ENCODE measurements around the gene TMEM219.

TMEM219 gene

DNA sequence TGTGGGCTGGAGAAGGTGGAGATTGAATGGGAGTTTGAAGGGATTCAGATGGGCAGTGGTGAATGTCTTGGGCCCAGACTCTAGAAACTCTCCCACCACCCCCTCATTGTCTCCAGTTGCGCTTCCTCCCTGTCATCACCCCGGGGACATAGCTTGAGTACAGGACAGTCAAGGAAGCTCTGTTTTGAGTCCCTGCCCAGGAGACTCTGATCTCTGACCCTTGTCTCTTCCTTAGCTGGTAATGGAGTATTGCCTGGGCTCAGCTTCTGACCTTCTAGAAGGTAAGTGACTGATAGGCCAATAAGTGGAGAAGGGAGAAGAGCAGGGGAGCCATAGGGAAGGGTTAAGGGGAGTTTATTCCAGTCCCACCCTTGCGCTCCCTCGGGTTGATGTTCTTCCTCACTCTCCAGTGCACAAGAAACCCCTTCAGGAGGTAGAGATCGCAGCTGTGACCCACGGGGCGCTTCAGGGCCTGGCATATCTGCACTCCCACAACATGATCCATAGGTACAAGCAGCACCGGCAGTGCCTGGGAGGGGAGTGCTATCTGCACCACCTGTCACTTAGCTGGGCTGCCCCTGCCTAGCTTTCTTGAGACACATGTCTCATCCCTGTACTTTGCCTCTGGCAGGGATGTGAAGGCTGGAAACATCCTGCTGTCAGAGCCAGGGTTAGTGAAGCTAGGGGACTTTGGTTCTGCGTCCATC, 16.8 kb downstream of the TMEM219 start:
- Histone ChIP-seq H3K27ac (ENCODE audit: low read depth in 2 of 2, low read length in 2 of 2) (no peak overlapping the region), H3K4me3 (ENCODE audit: low read length in 2 of 2) (no peak overlapping the region), H3K27me3 (ENCODE audit: control insufficient read depth in 2 of 2, insufficient read depth in 2 of 2, low read length in 2 of 2) (no peaks in the 10 kb centered on the region), H3K4me1 (ENCODE audit: control insufficient read depth in 2 of 2, insufficient read depth in 2 of 2, low read length in 2 of 2) (peaks cover 19 to 26% of the 10 kb centered on the region in 2 donors), H3K36me3 (ENCODE audit: control insufficient read depth in 2 of 2, insufficient read depth in 2 of 2, low read length in 2 of 2) (peaks cover 55 to 62% of the 10 kb centered on the region in 2 donors), H3K9ac (ENCODE audit: low read depth in 1 of 2, low read length in 2 of 2) (no peak overlapping the region), H3K9me3 (ENCODE audit: control insufficient read depth in 2 of 2, low read length in 2 of 2) (no peaks in the 10 kb centered on the region)

DNA sequence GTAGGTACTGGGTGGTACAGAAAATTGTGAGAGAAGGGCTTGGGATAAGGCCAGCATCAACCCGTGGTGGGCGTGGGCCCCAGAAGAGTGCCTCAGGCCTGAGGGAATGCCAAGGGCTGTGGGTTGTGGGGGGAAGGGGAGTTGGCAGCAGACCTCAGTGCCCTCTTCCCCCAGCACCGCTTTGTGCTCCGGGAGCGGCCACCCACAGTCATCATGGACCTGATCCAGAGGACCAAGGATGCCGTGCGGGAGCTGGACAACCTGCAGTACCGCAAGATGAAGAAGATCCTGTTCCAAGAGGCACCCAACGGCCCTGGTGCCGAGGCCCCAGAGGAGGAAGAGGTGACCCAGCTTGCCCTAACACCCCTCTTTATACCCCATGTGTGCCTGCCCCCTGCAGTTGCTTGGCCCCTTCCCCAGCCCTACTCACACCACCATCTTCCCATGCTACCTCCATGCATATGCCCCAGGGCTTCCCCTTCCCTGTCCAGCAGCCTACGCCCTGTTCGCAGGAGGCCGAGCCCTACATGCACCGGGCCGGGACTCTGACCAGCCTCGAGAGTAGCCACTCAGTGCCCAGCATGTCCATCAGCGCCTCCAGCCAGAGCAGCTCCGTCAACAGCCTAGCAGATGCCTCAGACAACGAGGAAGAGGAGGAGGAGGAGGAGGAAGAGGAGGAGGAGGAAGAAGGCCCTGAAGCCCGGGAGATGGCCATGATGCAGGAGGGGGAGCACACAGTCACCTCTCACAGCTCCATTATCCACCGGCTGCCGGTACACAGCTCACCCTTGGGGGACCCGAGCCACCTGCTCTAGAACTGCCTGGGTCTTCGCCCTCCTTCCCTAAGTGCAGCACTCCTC, 20.9 kb downstream of the TMEM219 start:
- Histone ChIP-seq H3K9ac (ENCODE audit: low read depth in 1 of 2, low read length in 2 of 2) (no peak overlapping the region), H3K4me3 (ENCODE audit: low read length in 2 of 2) (no peak overlapping the region), H3K36me3 (ENCODE audit: control insufficient read depth in 2 of 2, insufficient read depth in 2 of 2, low read length in 2 of 2) (peaks cover 85 to 95% of the 10 kb centered on the region in 2 donors), H3K27ac (ENCODE audit: low read depth in 2 of 2, low read length in 2 of 2) (no peak overlapping the region), H3K9me3 (ENCODE audit: control insufficient read depth in 2 of 2, low read length in 2 of 2) (no peaks in the 10 kb centered on the region), H3K4me1 (ENCODE audit: control insufficient read depth in 2 of 2, insufficient read depth in 2 of 2, low read length in 2 of 2) (no peaks in the 10 kb centered on the region), H3K27me3 (ENCODE audit: control insufficient read depth in 2 of 2, insufficient read depth in 2 of 2, low read length in 2 of 2) (no peaks in the 10 kb centered on the region)

DNA sequence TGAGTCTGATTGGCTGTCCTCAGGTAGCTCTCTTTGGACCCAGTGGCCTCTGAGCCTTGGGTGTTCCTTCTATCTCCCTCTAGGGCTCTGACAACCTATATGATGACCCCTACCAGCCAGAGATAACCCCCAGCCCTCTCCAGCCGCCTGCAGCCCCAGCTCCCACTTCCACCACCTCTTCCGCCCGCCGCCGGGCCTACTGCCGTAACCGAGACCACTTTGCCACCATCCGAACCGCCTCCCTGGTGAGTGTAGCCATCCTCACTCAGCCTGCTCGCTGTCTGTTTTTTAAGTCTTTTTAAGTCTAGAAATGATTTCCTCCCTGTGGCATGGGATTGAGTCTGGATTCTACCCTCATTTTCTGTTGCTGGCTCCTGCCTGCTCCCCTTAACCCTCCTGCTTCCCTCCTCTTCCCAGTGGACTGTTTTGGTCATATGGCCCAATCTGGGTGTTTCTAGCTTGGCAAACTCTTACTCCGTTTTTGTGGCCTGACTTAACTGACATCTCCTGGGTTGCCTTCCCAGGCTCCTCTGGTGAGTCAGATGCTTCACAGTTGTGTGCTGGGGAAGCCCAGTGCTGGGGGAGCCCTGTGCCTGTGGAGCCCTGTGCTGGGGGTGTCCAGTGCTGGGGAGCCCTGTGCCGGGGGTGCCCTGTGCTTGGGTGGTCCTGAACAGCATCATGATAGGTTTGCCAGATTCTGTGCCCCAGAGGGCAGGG, 21.7 kb downstream of the TMEM219 start:
- Histone ChIP-seq H3K36me3 (ENCODE audit: control insufficient read depth in 2 of 2, insufficient read depth in 2 of 2, low read length in 2 of 2) (peaks cover 77 to 91% of the 10 kb centered on the region in 2 donors), H3K9me3 (ENCODE audit: control insufficient read depth in 2 of 2, low read length in 2 of 2) (no peaks in the 10 kb centered on the region), H3K9ac (ENCODE audit: low read depth in 1 of 2, low read length in 2 of 2) (no peak overlapping the region), H3K27me3 (ENCODE audit: control insufficient read depth in 2 of 2, insufficient read depth in 2 of 2, low read length in 2 of 2) (no peaks in the 10 kb centered on the region), H3K27ac (ENCODE audit: low read depth in 2 of 2, low read length in 2 of 2) (no peak overlapping the region), H3K4me3 (ENCODE audit: low read length in 2 of 2) (no peak overlapping the region), H3K4me1 (ENCODE audit: control insufficient read depth in 2 of 2, insufficient read depth in 2 of 2, low read length in 2 of 2) (no peaks in the 10 kb centered on the region)

DNA sequence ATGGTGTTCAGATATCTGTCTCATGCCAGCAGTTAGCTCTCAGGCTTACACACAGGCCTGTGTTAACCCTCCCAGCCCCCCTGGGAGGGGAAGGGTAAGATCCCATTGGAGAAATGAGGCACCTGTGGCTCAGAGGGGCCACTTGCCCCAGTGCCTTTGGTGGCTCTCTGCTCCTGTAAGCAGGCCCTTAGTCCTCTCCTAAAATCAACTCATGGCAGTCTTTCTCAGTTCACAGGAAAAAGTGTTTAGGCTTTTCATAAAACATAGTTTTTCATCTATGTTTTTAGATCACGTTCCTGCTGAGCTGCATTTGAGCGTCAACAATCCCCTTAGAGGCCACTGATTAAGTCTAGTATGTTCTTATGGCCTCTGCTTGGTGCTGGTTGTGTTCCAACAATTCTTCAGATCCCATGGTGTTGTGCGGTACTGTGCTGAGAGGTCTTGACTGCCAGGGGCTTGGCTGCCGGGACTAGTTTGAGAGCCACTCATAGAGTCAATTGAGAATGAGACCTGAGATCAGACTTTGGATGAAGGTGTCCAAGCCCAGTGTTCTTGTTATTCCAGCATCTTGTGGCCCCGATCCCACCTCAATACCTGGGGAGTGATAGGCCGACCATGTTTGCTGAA, 22.4 kb downstream of the TMEM219 start:
- Histone ChIP-seq H3K9ac (ENCODE audit: low read depth in 1 of 2, low read length in 2 of 2) (no peak overlapping the region), H3K9me3 (ENCODE audit: control insufficient read depth in 2 of 2, low read length in 2 of 2) (no peaks in the 10 kb centered on the region), H3K36me3 (ENCODE audit: control insufficient read depth in 2 of 2, insufficient read depth in 2 of 2, low read length in 2 of 2) (peaks cover 70 to 89% of the 10 kb centered on the region in 2 donors), H3K27ac (ENCODE audit: low read depth in 2 of 2, low read length in 2 of 2) (no peak overlapping the region), H3K4me3 (ENCODE audit: low read length in 2 of 2) (no peak overlapping the region), H3K4me1 (ENCODE audit: control insufficient read depth in 2 of 2, insufficient read depth in 2 of 2, low read length in 2 of 2) (peaks cover 2 to 3% of the 10 kb centered on the region in 2 donors), H3K27me3 (ENCODE audit: control insufficient read depth in 2 of 2, insufficient read depth in 2 of 2, low read length in 2 of 2) (no peaks in the 10 kb centered on the region)

DNA sequence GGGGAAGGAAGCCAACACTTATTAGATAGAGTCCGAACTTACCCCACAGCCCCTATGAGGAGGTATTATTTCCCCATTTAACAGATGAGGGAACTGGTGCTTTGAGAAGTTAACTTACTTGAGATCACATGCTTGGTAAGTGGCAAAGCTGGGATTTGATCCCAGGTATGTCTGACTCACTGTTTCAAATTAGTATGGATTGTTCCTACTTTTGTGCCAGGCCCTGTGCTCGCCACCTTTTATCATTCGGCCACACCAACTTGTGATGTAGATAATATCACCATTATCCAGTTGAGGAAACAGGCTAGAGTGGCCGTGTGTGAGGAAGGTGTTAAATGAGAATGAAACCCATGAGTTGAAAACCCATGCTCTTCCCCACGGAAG, 22.9 kb downstream of the TMEM219 start:
- Histone ChIP-seq H3K27ac (ENCODE audit: low read depth in 2 of 2, low read length in 2 of 2) (no peak overlapping the region), H3K27me3 (ENCODE audit: control insufficient read depth in 2 of 2, insufficient read depth in 2 of 2, low read length in 2 of 2) (no peaks in the 10 kb centered on the region), H3K9ac (ENCODE audit: low read depth in 1 of 2, low read length in 2 of 2) (no peak overlapping the region), H3K36me3 (ENCODE audit: control insufficient read depth in 2 of 2, insufficient read depth in 2 of 2, low read length in 2 of 2) (peaks cover 65 to 87% of the 10 kb centered on the region in 2 donors), H3K9me3 (ENCODE audit: control insufficient read depth in 2 of 2, low read length in 2 of 2) (no peaks in the 10 kb centered on the region), H3K4me3 (ENCODE audit: low read length in 2 of 2) (no peak overlapping the region), H3K4me1 (ENCODE audit: control insufficient read depth in 2 of 2, insufficient read depth in 2 of 2, low read length in 2 of 2) (peaks cover 5 to 7% of the 10 kb centered on the region in 2 donors)

DNA sequence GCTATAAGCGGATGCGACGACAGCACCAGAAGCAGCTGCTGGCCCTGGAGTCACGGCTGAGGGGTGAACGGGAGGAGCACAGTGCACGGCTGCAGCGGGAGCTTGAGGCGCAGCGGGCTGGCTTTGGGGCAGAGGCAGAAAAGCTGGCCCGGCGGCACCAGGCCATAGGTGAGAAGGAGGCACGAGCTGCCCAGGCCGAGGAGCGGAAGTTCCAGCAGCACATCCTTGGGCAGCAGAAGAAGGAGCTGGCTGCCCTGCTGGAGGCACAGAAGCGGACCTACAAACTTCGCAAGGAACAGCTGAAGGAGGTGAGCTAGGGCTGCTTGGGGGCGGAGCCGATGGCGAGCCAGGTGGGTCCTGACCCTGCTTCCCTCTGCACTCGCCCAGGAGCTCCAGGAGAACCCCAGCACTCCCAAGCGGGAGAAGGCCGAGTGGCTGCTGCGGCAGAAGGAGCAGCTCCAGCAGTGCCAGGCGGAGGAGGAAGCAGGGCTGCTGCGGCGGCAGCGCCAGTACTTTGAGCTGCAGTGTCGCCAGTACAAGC, 23.5 kb downstream of the TMEM219 start:
- H3K27ac ChIP-seq (ENCODE audit: low read depth in 2 of 2, low read length in 2 of 2) = no peak overlapping the region
- peaks cover 60 to 81% of the 10 kb centered on the region in 2 donors for H3K36me3 ChIP-seq (ENCODE audit: control insufficient read depth in 2 of 2, insufficient read depth in 2 of 2, low read length in 2 of 2)

DNA sequence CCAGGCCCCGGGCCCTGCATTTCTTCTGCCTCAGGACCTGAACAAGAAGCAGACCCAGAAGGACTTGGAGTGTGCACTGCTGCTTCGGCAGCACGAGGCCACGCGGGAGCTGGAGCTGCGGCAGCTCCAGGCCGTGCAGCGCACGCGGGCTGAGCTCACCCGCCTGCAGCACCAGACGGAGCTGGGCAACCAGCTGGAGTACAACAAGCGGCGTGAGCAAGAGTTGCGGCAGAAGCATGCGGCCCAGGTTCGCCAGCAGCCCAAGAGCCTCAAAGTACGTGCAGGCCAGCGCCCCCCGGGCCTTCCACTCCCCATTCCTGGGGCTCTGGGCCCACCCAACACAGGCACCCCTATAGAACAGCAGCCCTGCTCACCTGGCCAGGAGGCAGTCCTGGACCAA, 24.4 kb downstream of the TMEM219 start:
- peaks cover 8 to 15% of the 10 kb centered on the region in 2 donors for H3K4me1 ChIP-seq (ENCODE audit: control insufficient read depth in 2 of 2, insufficient read depth in 2 of 2, low read length in 2 of 2)
- no peaks in the 10 kb centered on the region for H3K27me3 ChIP-seq (ENCODE audit: control insufficient read depth in 2 of 2, insufficient read depth in 2 of 2, low read length in 2 of 2)
- H3K4me3 ChIP-seq (ENCODE audit: low read length in 2 of 2) = no peak overlapping the region
- H3K9ac ChIP-seq (ENCODE audit: low read depth in 1 of 2, low read length in 2 of 2) = no peak overlapping the region
- H3K36me3 ChIP-seq (ENCODE audit: control insufficient read depth in 2 of 2, insufficient read depth in 2 of 2, low read length in 2 of 2) = peaks cover 60 to 72% of the 10 kb centered on the region in 2 donors
- H3K9me3 ChIP-seq (ENCODE audit: control insufficient read depth in 2 of 2, low read length in 2 of 2) = no peaks in the 10 kb centered on the region
- no peak overlapping the region for H3K27ac ChIP-seq (ENCODE audit: low read depth in 2 of 2, low read length in 2 of 2)

More for the DNA sequence above, 23.5 kb downstream of the TMEM219 start:
- Histone ChIP-seq H3K27me3 (ENCODE audit: control insufficient read depth in 2 of 2, insufficient read depth in 2 of 2, low read length in 2 of 2) (no peaks in the 10 kb centered on the region), H3K4me1 (ENCODE audit: control insufficient read depth in 2 of 2, insufficient read depth in 2 of 2, low read length in 2 of 2) (peaks cover 7 to 12% of the 10 kb centered on the region in 2 donors), H3K4me3 (ENCODE audit: low read length in 2 of 2) (no peak overlapping the region), H3K9me3 (ENCODE audit: control insufficient read depth in 2 of 2, low read length in 2 of 2) (no peaks in the 10 kb centered on the region), H3K9ac (ENCODE audit: low read depth in 1 of 2, low read length in 2 of 2) (no peak overlapping the region)

DNA sequence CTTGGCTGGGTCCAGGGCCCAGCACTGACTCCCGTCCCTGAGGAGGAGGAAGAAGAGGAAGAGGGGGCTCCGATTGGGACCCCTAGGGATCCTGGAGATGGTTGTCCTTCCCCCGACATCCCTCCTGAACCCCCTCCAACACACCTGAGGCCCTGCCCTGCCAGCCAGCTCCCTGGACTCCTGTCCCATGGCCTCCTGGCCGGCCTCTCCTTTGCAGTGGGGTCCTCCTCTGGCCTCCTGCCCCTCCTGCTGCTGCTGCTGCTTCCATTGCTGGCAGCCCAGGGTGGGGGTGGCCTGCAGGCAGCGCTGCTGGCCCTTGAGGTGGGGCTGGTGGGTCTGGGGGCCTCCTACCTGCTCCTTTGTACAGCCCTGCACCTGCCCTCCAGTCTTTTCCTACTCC, 25.1 kb downstream of the TMEM219 start:
- Histone ChIP-seq H3K4me1 (ENCODE audit: control insufficient read depth in 2 of 2, insufficient read depth in 2 of 2, low read length in 2 of 2) (peaks cover 8 to 15% of the 10 kb centered on the region in 2 donors), H3K9me3 (ENCODE audit: control insufficient read depth in 2 of 2, low read length in 2 of 2) (no peaks in the 10 kb centered on the region), H3K4me3 (ENCODE audit: low read length in 2 of 2) (no peak overlapping the region)

DNA sequence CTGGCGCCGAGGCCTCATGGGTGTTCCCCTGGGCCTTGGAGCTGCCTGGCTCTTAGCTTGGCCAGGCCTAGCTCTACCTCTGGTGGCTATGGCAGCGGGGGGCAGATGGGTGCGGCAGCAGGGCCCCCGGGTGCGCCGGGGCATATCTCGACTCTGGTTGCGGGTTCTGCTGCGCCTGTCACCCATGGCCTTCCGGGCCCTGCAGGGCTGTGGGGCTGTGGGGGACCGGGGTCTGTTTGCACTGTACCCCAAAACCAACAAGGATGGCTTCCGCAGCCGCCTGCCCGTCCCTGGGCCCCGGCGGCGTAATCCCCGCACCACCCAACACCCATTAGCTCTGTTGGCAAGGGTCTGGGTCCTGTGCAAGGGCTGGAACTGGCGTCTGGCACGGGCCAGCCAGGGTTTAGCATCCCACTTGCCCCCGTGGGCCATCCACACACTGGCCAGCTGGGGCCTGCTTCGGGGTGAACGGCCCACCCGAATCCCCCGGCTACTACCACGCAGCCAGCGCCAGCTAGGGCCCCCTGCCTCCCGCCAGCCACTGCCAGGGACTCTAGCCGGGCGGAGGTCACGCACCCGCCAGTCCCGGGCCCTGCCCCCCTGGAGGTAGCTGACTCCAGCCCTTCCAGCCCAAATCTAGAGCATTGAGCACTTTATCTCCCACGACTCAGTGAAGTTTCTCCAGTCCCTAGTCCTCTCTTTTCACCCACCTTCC, 25.6 kb downstream of the TMEM219 start:
- Histone ChIP-seq H3K9ac (ENCODE audit: low read depth in 1 of 2, low read length in 2 of 2) (no peak overlapping the region), H3K27ac (ENCODE audit: low read depth in 2 of 2, low read length in 2 of 2) (no peak overlapping the region), H3K36me3 (ENCODE audit: control insufficient read depth in 2 of 2, insufficient read depth in 2 of 2, low read length in 2 of 2) (peaks cover 53 to 62% of the 10 kb centered on the region in 2 donors), H3K27me3 (ENCODE audit: control insufficient read depth in 2 of 2, insufficient read depth in 2 of 2, low read length in 2 of 2) (no peaks in the 10 kb centered on the region), H3K4me1 (ENCODE audit: control insufficient read depth in 2 of 2, insufficient read depth in 2 of 2, low read length in 2 of 2) (peaks cover 8 to 15% of the 10 kb centered on the region in 2 donors), H3K9me3 (ENCODE audit: control insufficient read depth in 2 of 2, low read length in 2 of 2) (no peaks in the 10 kb centered on the region), H3K4me3 (ENCODE audit: low read length in 2 of 2) (no peak overlapping the region)

More for the DNA sequence above, 25.1 kb downstream of the TMEM219 start:
- Histone ChIP-seq H3K9ac (ENCODE audit: low read depth in 1 of 2, low read length in 2 of 2) (no peak overlapping the region), H3K27me3 (ENCODE audit: control insufficient read depth in 2 of 2, insufficient read depth in 2 of 2, low read length in 2 of 2) (no peaks in the 10 kb centered on the region), H3K27ac (ENCODE audit: low read depth in 2 of 2, low read length in 2 of 2) (no peak overlapping the region), H3K36me3 (ENCODE audit: control insufficient read depth in 2 of 2, insufficient read depth in 2 of 2, low read length in 2 of 2) (peaks cover 56 to 65% of the 10 kb centered on the region in 2 donors)

Data from mucosa of rectum (tissue), 2 donors.